GM21717 (cell line): ENCODE results near the gene SYTL4.
"Not testable (repeated sequence)": the region's sequence is repeated elsewhere in the genome, so short reads cannot be mapped to it uniquely, and the experiment has no call there.

Source experiments
- ATAC-seq: cut with Tn5 transposase; IDR thresholded peaks from one replicate; pipeline ENCODE4 v1.9.1; 2021; ENCODE audit warnings: mild to moderate bottlenecking, moderate library complexity; ENCODE audit not compliant: unreplicated experiment

SYTL4 gene

GRCh38 chrX:100731441-100732281 is at the start of gene SYTL4:
SYTL4 (minus strand) TSS chrX:100732121; CDS start chrX:100702037, 30,084 bp downstream.
- ATAC-seq: no peak

GRCh38 chrX:100769439-100769838 is 37.5 kb upstream of the SYTL4 start:
- ATAC-seq: not testable (repeated sequence)

GRCh38 chrX:100768679-100769338 is 36.9 kb upstream of the SYTL4 start:
- ATAC-seq: no peak

GRCh38 chrX:100750883-100751282 is 19.0 kb upstream of the SYTL4 start:
- ATAC-seq: no peak

GRCh38 chrX:100748108-100748507 is 16.2 kb upstream of the SYTL4 start:
- no peak for ATAC-seq

GRCh38 chrX:100747703-100748102 is 15.8 kb upstream of the SYTL4 start:
- no peak for ATAC-seq

GRCh38 chrX:100747090-100747489 is 15.2 kb upstream of the SYTL4 start:
- ATAC-seq: no peak

- ATAC-seq: no peak
Measured at GRCh38 chrX:100745806-100746537, 14.1 kb upstream of the SYTL4 start.

GRCh38 chrX:100745205-100745604 is 13.3 kb upstream of the SYTL4 start:
- ATAC-seq: no peak

GRCh38 chrX:100743009-100743607 is 11.2 kb upstream of the SYTL4 start:
- ATAC-seq: no peak

- not testable (repeated sequence) for ATAC-seq
Measured at GRCh38 chrX:100724006-100724405, 7.9 kb downstream of the SYTL4 start.

- ATAC-seq: no peak
Measured at GRCh38 chrX:100721328-100721727, 10.6 kb downstream of the SYTL4 start.

GRCh38 chrX:100720301-100720700 is 11.6 kb downstream of the SYTL4 start:
- ATAC-seq: no peak

- no peak for ATAC-seq
Measured at GRCh38 chrX:100719139-100719538, 12.8 kb downstream of the SYTL4 start.

- no peak for ATAC-seq
Measured at GRCh38 chrX:100717363-100717762, 14.6 kb downstream of the SYTL4 start.

- no peak for ATAC-seq
Measured at GRCh38 chrX:100710816-100711215, 21.1 kb downstream of the SYTL4 start.

GRCh38 chrX:100704581-100705203 is 27.2 kb downstream of the SYTL4 start:
- ATAC-seq: no peak

- no peak for ATAC-seq
Measured at GRCh38 chrX:100700809-100701208, 31.1 kb downstream of the SYTL4 start.

GRCh38 chrX:100698551-100698950 is 33.4 kb downstream of the SYTL4 start:
- no peak for ATAC-seq

- ATAC-seq: no peak
Measured at GRCh38 chrX:100696699-100697351, 35.1 kb downstream of the SYTL4 start.
